Neural cell (in vitro differentiated cells): ENCODE results near the gene SLC36A3. TPM values are rescaled to one million over a fixed set of nuclear protein-coding genes. Genes with fewer than 3 reads are reported as not detected.

ENCODE experiments used
- H2AFZ ChIP-seq: fragments of 200-600, 300-800 bp; sonication (generic), shearing (Covaris generic); 2 replicates; pipeline ENCODE4 v1.6.0; 2014; ENCODE audit warnings: low read depth, mild to moderate bottlenecking, antibody characterized with exemption, low read length, moderate library complexity
- H3F3A ChIP-seq: fragments of 200-600 bp; shearing (Covaris generic); 2 replicates; pipeline ENCODE4 v1.6.1; 2016; ENCODE audit warnings: mild to moderate bottlenecking, moderate library complexity, mixed read lengths, antibody characterized with exemption, low read length; ENCODE audit not compliant: insufficient read depth, poor library complexity, severe bottlenecking
- H3K27ac ChIP-seq: fragments of 200-600, 300-800 bp; sonication (generic), shearing (Covaris generic); 2 replicates; pipeline ENCODE4 v1.5.1; 2014; ENCODE audit warnings: mild to moderate bottlenecking, low read length, moderate library complexity
- H3K27me3 ChIP-seq: fragments of 300-800, 200-600 bp; sonication (generic), shearing (Covaris generic); 2 replicates; pipeline ENCODE4 v1.6.0; 2014; ENCODE audit warnings: mild to moderate bottlenecking, low read depth, low read length, moderate library complexity; ENCODE audit not compliant: insufficient read depth
- H3K36me3 ChIP-seq: fragments of 300-800, 200-600 bp; sonication (generic), shearing (Covaris generic); 2 replicates; pipeline ENCODE4 v1.5.1; 2014; ENCODE audit warnings: mild to moderate bottlenecking, antibody characterized with exemption, low read length, moderate library complexity; ENCODE audit not compliant: insufficient read depth
- H3K4me2 ChIP-seq: fragments of 300-800, 200-600 bp; sonication (generic), shearing (Covaris generic); 2 replicates; pipeline ENCODE4 v1.6.0; 2014; ENCODE audit warnings: mild to moderate bottlenecking, low read length
- H3K4me3 ChIP-seq: fragments of 300-800, 200-600 bp; sonication (generic), shearing (Covaris generic); 2 replicates; pipeline ENCODE4 v1.5.1; 2014; ENCODE audit warnings: mild to moderate bottlenecking, low read length, moderate library complexity
- H3K79me2 ChIP-seq: fragments of 200-600 bp; shearing (Covaris generic); replicated peaks from 2 replicates; pipeline ENCODE4 v1.6.0; 2014; ENCODE audit warnings: mild to moderate bottlenecking, low read length, moderate library complexity; ENCODE audit not compliant: insufficient read depth
- H3K9ac ChIP-seq: fragments of 300-800, 200-600 bp; sonication (generic), shearing (Covaris generic); 2 replicates; pipeline ENCODE4 v1.6.1; 2016; ENCODE audit warnings: mild to moderate bottlenecking, low read length, mixed read lengths
- H3K9me2 ChIP-seq: fragments of 200-600 bp; shearing (Covaris generic); 2 replicates; pipeline ENCODE4 v1.6.1; 2016; ENCODE audit warnings: mild to moderate bottlenecking, low read length, mixed read lengths; ENCODE audit not compliant: insufficient read depth
- H3K9me3 ChIP-seq: fragments of 200-600, 300-800 bp; sonication (generic), shearing (Covaris generic); 2 replicates; pipeline ENCODE4 v1.6.1; 2016; ENCODE audit warnings: mild to moderate bottlenecking, mixed run types, low read length, moderate library complexity, mixed read lengths
- H4K20me1 ChIP-seq: fragments of 200-600 bp; shearing (Covaris generic); 2 replicates; pipeline ENCODE4 v1.6.1; 2016; ENCODE audit warnings: mild to moderate bottlenecking, mixed run types; ENCODE audit not compliant: insufficient read depth
- CTCF ChIP-seq: fragments of 450-650 bp; IDR thresholded peaks from 2 replicates; pipeline ENCODE4 v1.5.1; 2014; ENCODE audit warnings: antibody characterized with exemption, mild to moderate bottlenecking, moderate library complexity; ENCODE audit not compliant: poor library complexity, severe bottlenecking
- EP300 ChIP-seq: fragments of 450-650 bp; conservative IDR thresholded peaks from 2 replicates; pipeline ENCODE4 v1.6.1; 2014; ENCODE audit warnings: antibody characterized with exemption, mild to moderate bottlenecking, moderate library complexity; ENCODE audit not compliant: poor library complexity, severe bottlenecking
- EZH2 ChIP-seq: fragments of 200-600, 300-800 bp; shearing (Covaris generic), sonication (generic); IDR thresholded peaks from 2 replicates; pipeline ENCODE4 v1.6.1; 2014; ENCODE audit warnings: antibody characterized with exemption, low read length, borderline replicate concordance, mild to moderate bottlenecking; ENCODE audit not compliant: insufficient read depth, poor library complexity, severe bottlenecking
- MXI1 ChIP-seq: fragments of 450-650 bp; conservative IDR thresholded peaks from 2 replicates; pipeline ENCODE4 v1.6.1; 2014; ENCODE audit warnings: antibody characterized with exemption, mild to moderate bottlenecking; ENCODE audit not compliant: poor library complexity, severe bottlenecking
- POLR2AphosphoS5 ChIP-seq: IDR thresholded peaks from 2 replicates; pipeline ENCODE4 v1.6.1; 2012
- RAD21 ChIP-seq: fragments of 450-650 bp; conservative IDR thresholded peaks from 2 replicates; pipeline ENCODE4 v1.6.1; 2014; ENCODE audit warnings: antibody characterized with exemption, mild to moderate bottlenecking, moderate library complexity
- REST ChIP-seq: IDR thresholded peaks from 2 replicates; pipeline ENCODE4 v1.6.1; 2012; ENCODE audit warnings: borderline replicate concordance
- SMC3 ChIP-seq: fragments of 450-650 bp; conservative IDR thresholded peaks from 2 replicates; pipeline ENCODE4 v1.6.1; 2014; ENCODE audit warnings: antibody characterized with exemption, mild to moderate bottlenecking, moderate library complexity; ENCODE audit not compliant: poor library complexity
- TAF1 ChIP-seq: IDR thresholded peaks from 2 replicates; pipeline ENCODE4 v1.6.1; 2012; ENCODE audit warnings: low read depth
- polyA plus RNA-seq: library from polyadenylated mRNA; depleted of rRNA; stranded (reverse); fragments of >200 nt; gene quantifications from 2 replicates; pipeline ENCODE4 v1.2.3, GENCODE V29; 2014

SLC36A3 gene
- polyA plus RNA-seq, 1 donor from 2014 or later = not detected

DNA sequence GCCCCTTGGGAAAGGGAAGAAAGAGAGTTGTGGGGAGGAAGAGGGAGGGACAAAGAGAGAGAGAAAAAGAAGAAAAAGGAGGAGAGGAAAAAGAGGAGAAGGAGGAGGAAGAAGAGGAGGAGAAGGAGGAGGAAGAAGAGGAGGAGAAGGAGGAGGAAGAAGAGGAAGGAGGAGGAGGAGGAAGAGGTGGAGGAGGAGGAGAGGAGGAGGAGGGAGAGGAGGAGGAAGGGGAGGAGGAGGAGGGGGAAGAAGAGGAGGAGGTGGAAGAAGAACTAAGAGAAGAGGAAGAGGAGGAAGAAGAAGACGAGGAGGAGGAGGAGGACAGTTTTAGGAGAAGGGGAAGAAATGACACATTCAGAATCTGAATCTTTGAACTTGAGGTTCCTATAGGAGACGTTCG lies 36.4 kb upstream of the SLC36A3 start:
- no peak overlapping the region for H3K27ac ChIP-seq
- no peak overlapping the region for H2AFZ ChIP-seq
- no peaks in the 10 kb centered on the region for H3F3A ChIP-seq
- H4K20me1 ChIP-seq = no peaks in the 10 kb centered on the region
- H3K9me2 ChIP-seq = no peaks in the 10 kb centered on the region
- TF ChIP-seq SMC3 (no peak), EP300 (no peak), RAD21 (no peak), TAF1 (no peak), POLR2AphosphoS5 (no peak), CTCF (no peak), REST (no peak), EZH2 (no peak), MXI1 (no peak)
- H3K9me3 ChIP-seq = no peaks in the 10 kb centered on the region
- H3K27me3 ChIP-seq = no peaks in the 10 kb centered on the region
- H3K36me3 ChIP-seq = no peaks in the 10 kb centered on the region
- no peak overlapping the region for H3K4me3 ChIP-seq
- no peaks in the 10 kb centered on the region for H3K79me2 ChIP-seq
- H3K9ac ChIP-seq = no peak overlapping the region
- H3K4me2 ChIP-seq = no peak overlapping the region

DNA sequence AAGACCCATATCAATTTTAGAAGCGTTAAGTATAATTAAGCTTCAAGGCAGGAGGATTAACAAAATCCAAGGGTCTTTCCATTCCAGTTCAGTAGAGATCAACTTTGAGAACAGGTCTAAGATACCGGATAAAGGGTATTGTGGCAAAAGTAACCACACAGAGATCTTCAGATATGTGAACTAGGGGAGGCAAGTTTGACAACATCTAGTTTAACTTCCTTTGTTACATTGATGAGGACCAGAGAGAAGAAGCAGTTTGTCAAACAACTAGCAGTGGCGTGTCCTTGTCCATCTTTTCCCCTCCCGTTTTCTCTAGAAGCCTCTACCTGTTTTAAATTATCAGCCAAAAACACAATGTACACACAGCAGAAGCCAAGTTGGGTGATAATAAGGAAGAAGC lies 35.2 kb upstream of the SLC36A3 start:
- H3K79me2 ChIP-seq = no peaks in the 10 kb centered on the region
- no peaks in the 10 kb centered on the region for H3K9me2 ChIP-seq
- no peak overlapping the region for H2AFZ ChIP-seq
- H3K27me3 ChIP-seq = no peaks in the 10 kb centered on the region
- no peaks in the 10 kb centered on the region for H3K36me3 ChIP-seq
- no peaks in the 10 kb centered on the region for H3K9me3 ChIP-seq
- H3K4me2 ChIP-seq = no peak overlapping the region
- H3K9ac ChIP-seq = no peak overlapping the region
- H3K4me3 ChIP-seq = no peak overlapping the region
- no peaks in the 10 kb centered on the region for H4K20me1 ChIP-seq
- TF ChIP-seq EZH2 = no peak
- TF ChIP-seq RAD21 = no peak
- TF ChIP-seq POLR2AphosphoS5 = no peak
- no peak for TF ChIP-seq REST
- TF ChIP-seq CTCF = no peak
- TF ChIP-seq TAF1 = no peak
- no peak for TF ChIP-seq MXI1
- TF ChIP-seq SMC3 = no peak
- TF ChIP-seq EP300 = no peak
- no peaks in the 10 kb centered on the region for H3F3A ChIP-seq
- no peak overlapping the region for H3K27ac ChIP-seq
